ENCODE data around the gene ZNF578.
"Not testable (repeated sequence)": the region's sequence is repeated elsewhere in the genome, so short reads cannot be mapped to it uniquely, and the experiment has no call there.

The ZNF578 gene

GRCh38 chr19:52453324-52454094 lies at the start of gene ZNF578:
ZNF578 (plus strand) TSS chr19:52453553; CDS start chr19:52501846, 48,293 bp downstream.
- no peak for DNase-seq

DNA sequence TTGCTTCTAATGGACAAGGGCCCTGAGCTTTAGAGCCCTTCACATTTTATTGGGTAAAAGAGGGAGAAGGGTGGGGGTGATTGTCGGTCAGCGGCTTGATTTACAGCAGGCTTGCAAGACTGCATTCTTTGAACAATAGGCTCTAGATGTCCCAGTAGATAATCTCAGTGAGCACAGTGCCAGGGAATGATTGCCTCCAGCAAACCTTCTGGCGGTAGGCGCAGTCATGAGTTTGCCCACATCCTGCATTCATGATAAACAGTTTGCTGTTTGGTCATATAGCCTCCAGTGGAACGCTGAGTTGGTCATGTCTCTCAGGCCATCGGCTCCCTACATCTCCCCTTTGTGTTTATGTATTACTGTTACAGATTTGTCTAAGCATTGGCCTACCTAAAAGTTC lies 43.1 kb upstream of the ZNF578 start:
- no peak for DNase-seq

DNA sequence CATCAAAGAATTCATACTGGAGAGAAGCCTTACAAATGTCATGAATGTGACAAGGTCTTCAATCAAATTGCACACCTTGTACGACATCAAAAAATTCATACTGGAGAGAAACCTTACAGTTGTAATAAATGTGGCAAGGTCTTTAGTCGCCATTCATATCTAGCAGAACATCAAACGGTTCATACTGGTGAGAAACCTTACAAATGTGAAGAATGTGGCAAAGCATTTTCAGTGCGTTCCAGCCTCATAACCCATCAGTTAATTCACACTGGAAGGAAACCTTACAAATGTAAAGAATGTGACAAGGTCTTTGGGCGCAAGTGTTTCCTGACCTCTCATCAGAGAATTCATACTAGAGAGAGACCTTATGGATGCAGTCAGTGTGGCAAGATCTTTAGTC lies 37.6 kb upstream of the ZNF578 start:
- DNase-seq = no peak

GRCh38 chr19:52428937-52429336 lies 24.4 kb upstream of the ZNF578 start, which contains the start of gene ZNF534:
ZNF534 (plus strand) TSS chr19:52429148; CDS start chr19:52431475, 2,327 bp downstream.
- DNase-seq = no peak

DNA sequence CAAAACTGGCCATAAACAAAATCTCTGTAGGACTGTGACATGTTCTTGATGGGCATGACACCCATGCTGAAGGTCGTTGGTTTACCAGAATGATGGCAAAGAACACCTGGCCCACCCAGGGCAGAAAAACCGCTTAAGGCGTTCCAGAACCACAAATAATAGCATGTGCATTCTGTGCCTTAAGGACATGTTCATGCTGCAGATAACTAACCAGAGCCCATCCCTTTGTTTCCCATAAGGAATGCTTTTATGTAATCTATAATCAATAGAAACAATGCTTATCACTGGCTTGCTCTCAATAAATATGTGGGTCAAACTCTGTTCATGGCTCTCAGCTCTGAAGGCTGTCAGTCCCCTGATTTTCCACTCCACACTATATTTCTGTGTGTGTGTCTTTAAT lies 11.2 kb upstream of the ZNF578 start:
- DNase-seq = no peak

GRCh38 chr19:52444506-52444905 lies 8.8 kb upstream of the ZNF578 start:
- DNase-seq = no peak

DNA sequence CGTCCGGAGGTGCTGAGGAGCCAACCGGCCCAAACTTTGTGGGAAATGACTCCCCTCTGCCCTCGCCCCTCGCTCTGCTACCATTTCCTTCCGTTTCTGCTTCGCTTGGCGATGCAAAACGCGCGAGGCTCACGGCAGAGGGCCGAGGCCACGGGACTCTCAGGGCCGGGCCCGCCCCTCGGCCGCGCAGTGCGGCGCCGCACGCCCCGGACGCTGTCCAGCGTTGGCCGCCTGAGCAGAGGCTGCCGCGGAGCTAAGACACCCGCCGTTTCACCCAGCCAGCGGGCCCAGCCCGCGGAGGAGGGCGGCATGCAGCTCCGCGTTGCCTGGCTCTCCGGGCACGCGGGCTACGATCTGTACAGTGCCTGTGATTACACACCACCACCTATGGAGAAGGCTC lies 2.1 kb upstream of the ZNF578 start:
- no peak for DNase-seq

DNA sequence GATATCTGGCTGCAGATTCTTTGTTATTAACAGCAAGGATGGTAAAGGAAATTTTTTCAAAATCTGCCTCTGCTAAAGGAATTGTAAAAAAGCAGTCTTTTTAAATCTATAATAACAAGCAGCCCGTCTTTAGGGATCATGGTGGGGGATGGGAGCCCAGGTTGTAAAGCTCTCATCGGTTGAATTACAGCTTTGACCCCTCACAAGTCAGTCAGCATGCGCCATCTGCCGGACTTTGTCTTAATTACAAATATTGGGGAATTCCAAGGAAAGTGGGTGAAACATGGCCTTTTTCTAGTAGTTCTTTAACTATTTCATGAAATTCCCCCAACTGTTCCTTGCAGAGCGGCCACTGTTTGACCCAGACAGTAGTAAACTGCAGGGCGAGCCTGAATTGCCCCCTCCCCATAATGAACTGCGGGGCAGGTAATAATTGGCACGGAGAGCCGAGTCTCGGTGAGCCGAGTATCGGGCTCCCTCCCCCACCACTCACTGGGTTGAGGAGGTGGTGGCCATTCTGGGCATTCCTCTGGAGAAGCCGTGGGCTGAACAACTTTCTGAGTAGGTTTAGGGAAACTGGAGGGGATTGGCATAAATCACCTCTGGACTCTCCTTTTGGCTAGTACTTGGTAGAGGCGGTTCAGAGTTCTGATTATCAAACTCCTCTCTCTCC lies 11.6 kb downstream of the ZNF578 start:
- DNase-seq = no peak

- no peak for DNase-seq
These were observed 20.4 kb downstream of the ZNF578 start for GRCh38 chr19:52473655-52474350.

GRCh38 chr19:52474351-52475127 lies 21.2 kb downstream of the ZNF578 start:
- no peak for DNase-seq

DNA sequence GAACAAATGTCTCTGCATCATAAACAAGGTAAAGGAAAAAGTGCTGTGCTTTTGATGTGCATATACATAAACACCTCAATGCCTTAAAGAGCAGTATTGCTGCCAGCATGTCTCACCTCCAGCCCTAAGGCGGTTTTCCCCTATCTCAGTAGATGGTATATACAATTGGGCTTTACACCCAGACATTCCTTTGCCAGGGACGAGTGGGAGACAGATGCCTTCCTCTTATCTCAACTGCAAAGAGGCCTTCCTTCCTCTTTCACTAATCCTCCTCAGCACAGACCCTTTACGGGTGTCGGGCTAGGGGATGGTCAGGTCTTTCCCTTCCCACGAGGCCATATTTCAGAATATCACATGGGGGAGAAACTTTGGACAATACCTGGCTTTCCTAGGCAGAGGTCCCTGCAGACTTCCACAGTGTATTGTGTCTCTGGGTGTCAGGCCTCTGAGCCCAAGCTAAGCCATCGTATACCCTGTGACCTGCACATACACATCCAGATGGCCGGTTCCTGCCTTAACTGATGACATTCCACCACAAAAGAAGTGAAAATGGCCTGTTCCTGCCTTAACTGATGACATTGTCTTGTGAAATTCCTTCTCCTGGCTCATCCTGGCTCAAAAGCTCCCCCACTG lies 30.9 kb downstream of the ZNF578 start:
- not testable (repeated sequence) for DNase-seq

DNA sequence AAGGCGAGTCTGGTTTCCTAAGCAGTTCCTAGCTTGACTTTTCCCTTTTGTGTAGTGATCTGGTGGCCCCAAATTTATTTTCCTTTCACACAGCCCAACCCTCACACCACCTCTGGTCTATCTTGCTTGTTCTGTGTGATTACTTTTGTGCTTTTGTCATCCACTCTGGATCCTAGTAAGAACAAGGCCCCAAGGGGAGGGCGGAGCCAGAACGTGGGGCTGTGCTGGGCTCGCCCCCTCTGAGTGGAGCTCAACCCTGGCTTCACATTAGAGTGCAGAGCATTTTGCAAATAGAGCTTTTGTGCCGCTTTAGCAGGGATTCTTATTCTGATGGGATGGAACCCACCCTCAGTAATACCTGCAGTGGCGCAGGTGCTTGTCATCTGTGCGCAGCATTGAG lies 31.7 kb downstream of the ZNF578 start:
- not testable (repeated sequence) for DNase-seq

DNA sequence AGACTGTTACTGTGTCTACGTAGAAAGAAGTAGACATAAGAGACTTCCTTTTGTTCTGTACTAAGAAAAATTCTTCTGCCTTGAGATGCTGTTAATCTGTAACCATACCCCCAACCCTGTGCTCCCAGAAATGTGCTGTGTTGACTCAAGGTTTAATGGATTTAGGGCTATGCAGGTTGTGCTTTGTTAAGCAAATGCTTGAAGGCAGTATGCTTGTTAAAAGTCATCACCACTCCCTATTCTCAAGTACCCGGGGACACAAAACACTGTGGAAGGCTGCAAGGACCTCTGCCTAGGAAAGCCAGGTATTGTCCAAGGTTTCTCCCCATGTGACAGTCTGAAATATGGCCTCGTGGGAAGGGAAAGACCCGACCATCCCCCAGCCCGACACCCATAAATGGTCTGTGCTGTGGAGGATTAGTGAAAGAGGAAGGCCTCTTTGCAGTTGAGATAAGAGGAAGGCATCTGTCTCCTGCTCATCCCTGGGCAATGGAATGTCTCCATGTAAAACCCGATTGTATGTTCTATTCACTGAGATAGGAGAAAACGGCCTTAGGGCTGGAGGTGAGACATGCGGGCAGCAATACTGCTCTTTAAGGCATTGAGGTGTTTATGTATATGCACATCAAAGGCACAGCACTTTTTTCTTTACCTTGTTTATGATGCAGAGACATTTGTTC lies 32.3 kb downstream of the ZNF578 start:
- not testable (repeated sequence) for DNase-seq

DNA sequence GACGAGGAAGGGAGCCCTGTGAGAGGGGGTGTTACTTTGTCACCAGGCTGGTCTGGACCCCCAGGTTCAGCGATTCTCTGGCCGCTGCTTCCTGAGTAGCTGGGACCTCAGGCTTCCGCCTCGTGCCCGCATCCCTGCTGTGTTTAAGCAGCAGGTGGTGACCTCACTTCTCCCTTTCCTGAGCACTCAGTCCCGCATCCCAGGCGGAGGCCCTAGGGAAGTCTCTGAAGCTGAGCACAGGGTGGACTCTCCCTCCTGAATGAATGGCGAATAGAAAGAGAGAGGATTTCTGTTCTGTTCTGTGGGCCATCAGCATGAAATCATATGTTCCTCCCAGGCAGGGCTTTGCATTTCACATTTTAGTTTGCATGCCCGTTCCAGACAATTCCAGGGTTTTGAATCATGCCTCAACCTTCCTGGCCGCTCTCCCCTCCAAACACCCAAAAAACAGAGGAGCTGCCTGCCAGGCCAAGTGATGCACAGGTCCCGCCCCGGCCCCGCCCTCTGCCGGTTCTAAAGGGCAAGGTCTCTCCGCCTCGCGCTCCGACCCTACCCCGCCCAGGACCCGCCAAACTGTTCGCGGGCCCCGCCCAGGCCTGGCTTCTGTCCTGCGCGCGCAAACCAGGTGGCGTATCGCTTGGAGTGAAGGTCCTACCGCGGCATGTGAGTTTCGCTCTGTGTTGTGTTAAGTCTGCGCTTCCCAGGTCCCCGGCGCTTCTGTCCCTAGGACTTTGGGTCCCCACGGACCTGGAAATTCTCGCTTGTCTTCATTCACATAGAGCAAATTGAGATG lies 39.0 kb downstream of the ZNF578 start:
- DNase-seq = no peak

DNA sequence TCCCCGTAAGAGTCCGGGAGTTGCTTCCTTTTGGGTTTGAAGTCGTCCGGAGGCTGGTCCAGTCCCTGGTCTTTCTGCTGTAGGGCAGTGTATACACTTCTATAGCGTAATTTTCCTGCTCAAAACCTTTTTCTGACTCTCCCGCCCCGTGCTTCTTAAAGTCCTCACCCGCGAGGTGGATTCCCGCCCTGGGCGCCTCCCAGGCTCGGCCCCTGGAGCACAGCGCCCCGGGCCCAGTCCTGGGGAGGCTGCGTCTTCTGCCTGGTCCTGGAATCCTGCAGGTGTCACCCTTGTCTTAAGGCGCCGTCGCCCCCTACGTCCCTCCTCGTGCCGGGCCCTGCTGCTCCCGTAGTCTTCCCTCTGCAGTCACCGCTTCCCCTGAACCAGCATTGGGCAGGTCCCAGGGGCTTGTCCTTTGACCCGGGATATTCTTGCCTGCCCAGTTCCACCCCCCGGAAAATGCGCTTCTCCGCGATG lies 39.7 kb downstream of the ZNF578 start:
- DNase-seq = no peak

GRCh38 chr19:52494518-52494917 lies 41.2 kb downstream of the ZNF578 start:
- no peak for DNase-seq

DNA sequence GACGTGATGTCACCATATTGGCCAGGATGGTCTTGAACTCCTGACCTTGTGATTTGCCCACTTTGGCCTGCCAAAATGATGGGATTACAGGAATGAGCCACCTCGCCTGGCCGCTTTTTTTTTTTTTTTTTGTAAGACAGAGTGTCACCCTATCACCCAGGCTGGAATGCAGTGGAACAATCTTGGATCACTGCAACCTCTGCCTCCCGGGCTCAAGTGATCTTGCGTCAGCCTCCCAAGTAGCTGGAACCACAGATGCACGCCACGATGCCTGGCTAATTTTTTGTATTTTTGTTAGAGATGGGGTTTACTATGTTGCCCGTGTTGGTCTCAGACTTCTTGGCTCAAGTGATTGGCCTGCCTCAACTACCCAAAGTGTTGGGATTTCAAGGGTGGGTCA lies 45.2 kb downstream of the ZNF578 start:
- no peak for DNase-seq

- not testable (repeated sequence) for DNase-seq
These were observed 47.1 kb downstream of the ZNF578 start for GRCh38 chr19:52500474-52500873.

GRCh38 chr19:52500991-52501390 lies 47.6 kb downstream of the ZNF578 start:
- not testable (repeated sequence) for DNase-seq

GRCh38 chr19:52507266-52507665 lies 53.9 kb downstream of the ZNF578 start:
- DNase-seq = no peak

GRCh38 chr19:52516191-52516590 lies 62.8 kb downstream of the ZNF578 start:
- no peak for DNase-seq
